K562 (cell line): ENCODE data around the gene SCLT1.

ENCODE experiments used
- EHMT2 ChIP-seq: fragments of 450-650 bp; IDR thresholded peaks from 2 replicates; pipeline ENCODE4 v1.6.1; 2018; ENCODE audit warnings: antibody characterized with exemption
- KHSRP ChIP-seq: fragments of 450-650 bp; IDR thresholded peaks from 2 replicates; pipeline ENCODE4 v1.6.1; 2017
- TF ChIP-seq, protein P1 (sequence below): sonication (generic); formaldehyde crosslinking; IDR thresholded peaks from 2 replicates; pipeline ENCODE4 v1.4.0; 2020; ENCODE audit warnings: mild to moderate bottlenecking, missing genetic modification reagents
- TF ChIP-seq, protein P2 (sequence below): fragments of 250-450 bp; sonication (Bioruptor Pico); IDR thresholded peaks from 2 replicates; pipeline ENCODE4 v1.8.0; 2021; ENCODE audit warnings: borderline replicate concordance, mild to moderate bottlenecking, moderate library complexity; ENCODE audit not compliant: poor library complexity, severe bottlenecking
- TF ChIP-seq, protein P3 (sequence below), 3 experiments: IDR thresholded peaks in 2 of 3; conservative IDR thresholded peaks in 1 of 3; 2 replicates each; pipeline ENCODE4 v1.5.1; 2011 to 2012; ENCODE audit warnings: low read length in 3 of 3, mild to moderate bottlenecking in 3 of 3, control low read depth in 2 of 3, improper control_type of control experiment in 1 of 3, inconsistent platforms in 1 of 3, low read depth in 1 of 3, mixed read lengths in 1 of 3, moderate library complexity in 1 of 3; ENCODE audit not compliant: insufficient read depth in 2 of 3

DNA sequence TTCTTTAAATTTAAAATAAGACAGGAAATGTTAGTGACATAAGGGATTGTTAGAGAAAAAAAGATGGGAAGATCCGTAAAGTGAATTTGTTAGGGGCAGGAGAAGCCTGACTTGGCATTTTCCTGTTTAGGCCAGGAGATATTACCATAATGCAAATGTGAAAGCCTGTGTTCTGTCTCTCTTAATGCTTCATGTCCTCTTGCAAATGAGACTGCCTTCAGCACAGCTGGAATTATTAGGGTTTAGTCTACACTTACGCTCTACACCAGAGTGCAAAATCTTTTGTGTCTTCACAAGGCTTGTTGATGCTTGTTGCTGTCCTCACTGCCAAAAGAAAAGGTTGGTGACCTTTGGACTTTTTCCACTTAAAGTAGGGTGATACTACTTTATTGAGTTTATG lies 227.1 kb downstream of the SCLT1 start:
- TF ChIP-seq, protein P1, sequence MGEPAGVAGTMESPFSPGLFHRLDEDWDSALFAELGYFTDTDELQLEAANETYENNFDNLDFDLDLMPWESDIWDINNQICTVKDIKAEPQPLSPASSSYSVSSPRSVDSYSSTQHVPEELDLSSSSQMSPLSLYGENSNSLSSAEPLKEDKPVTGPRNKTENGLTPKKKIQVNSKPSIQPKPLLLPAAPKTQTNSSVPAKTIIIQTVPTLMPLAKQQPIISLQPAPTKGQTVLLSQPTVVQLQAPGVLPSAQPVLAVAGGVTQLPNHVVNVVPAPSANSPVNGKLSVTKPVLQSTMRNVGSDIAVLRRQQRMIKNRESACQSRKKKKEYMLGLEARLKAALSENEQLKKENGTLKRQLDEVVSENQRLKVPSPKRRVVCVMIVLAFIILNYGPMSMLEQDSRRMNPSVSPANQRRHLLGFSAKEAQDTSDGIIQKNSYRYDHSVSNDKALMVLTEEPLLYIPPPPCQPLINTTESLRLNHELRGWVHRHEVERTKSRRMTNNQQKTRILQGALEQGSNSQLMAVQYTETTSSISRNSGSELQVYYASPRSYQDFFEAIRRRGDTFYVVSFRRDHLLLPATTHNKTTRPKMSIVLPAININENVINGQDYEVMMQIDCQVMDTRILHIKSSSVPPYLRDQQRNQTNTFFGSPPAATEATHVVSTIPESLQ (CRISPR knock-in tag) = no peak
- TF ChIP-seq KHSRP (no peak), EHMT2 (no peak)
- TF ChIP-seq, protein P2, sequence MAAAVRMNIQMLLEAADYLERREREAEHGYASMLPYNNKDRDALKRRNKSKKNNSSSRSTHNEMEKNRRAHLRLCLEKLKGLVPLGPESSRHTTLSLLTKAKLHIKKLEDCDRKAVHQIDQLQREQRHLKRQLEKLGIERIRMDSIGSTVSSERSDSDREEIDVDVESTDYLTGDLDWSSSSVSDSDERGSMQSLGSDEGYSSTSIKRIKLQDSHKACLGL = no peak
- TF ChIP-seq, protein P3, sequence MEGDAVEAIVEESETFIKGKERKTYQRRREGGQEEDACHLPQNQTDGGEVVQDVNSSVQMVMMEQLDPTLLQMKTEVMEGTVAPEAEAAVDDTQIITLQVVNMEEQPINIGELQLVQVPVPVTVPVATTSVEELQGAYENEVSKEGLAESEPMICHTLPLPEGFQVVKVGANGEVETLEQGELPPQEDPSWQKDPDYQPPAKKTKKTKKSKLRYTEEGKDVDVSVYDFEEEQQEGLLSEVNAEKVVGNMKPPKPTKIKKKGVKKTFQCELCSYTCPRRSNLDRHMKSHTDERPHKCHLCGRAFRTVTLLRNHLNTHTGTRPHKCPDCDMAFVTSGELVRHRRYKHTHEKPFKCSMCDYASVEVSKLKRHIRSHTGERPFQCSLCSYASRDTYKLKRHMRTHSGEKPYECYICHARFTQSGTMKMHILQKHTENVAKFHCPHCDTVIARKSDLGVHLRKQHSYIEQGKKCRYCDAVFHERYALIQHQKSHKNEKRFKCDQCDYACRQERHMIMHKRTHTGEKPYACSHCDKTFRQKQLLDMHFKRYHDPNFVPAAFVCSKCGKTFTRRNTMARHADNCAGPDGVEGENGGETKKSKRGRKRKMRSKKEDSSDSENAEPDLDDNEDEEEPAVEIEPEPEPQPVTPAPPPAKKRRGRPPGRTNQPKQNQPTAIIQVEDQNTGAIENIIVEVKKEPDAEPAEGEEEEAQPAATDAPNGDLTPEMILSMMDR (IDR thresholded peaks at IDR 0.05 in 2 of 3, conservative IDR thresholded peaks at IDR 0.05 in 1 of 3; ENCODE audit: insufficient read depth in 2 of 3, low read depth in 1 of 3, low read length in 3 of 3) = no peak
